H9 (cell line): ENCODE measurements around the gene PPP1R9A. TPM values are rescaled to one million over a fixed set of nuclear protein-coding genes. Genes with fewer than 3 reads are reported as not detected.

ENCODE experiments used
- DNase-seq: peaks from one replicate; pipeline ENCODE4 v3.0.0-alpha.2; 2017
- H2AFZ ChIP-seq: one replicate; pipeline ENCODE4 v1.6.1; 2013; ENCODE audit warnings: mild to moderate bottlenecking, low read length, control low read depth, moderate library complexity
- H2AK5ac ChIP-seq: 2 replicates; pipeline ENCODE4 v1.6.1; 2013; ENCODE audit warnings: low read length, control low read depth, mixed read lengths; ENCODE audit not compliant: insufficient read length
- H2BK120ac ChIP-seq: one replicate; pipeline ENCODE4 v1.6.1; 2013; ENCODE audit warnings: low read depth, mild to moderate bottlenecking, low read length, control low read depth, inconsistent platforms; ENCODE audit not compliant: poor library complexity, severe bottlenecking
- H2BK12ac ChIP-seq: 2 replicates; pipeline ENCODE4 v1.6.1; 2013; ENCODE audit warnings: low read length, control low read depth, mixed read lengths, low read depth; ENCODE audit not compliant: insufficient read length
- H2BK15ac ChIP-seq: 2 replicates; pipeline ENCODE4 v1.6.1; 2013; ENCODE audit warnings: low read depth, low read length, control low read depth
- H2BK20ac ChIP-seq: one replicate; pipeline ENCODE4 v1.6.1; 2013; ENCODE audit warnings: low read depth, mild to moderate bottlenecking, low read length, control low read depth, inconsistent platforms; ENCODE audit not compliant: poor library complexity, severe bottlenecking
- H2BK5ac ChIP-seq: 2 replicates; pipeline ENCODE4 v1.6.1; 2013; ENCODE audit warnings: low read length, control low read depth, mixed read lengths; ENCODE audit not compliant: insufficient read length
- H3K14ac ChIP-seq: 2 replicates; pipeline ENCODE4 v1.6.1; 2013; ENCODE audit warnings: low read length, control low read depth; ENCODE audit not compliant: insufficient read depth
- H3K18ac ChIP-seq: 2 replicates; pipeline ENCODE4 v1.6.1; 2013; ENCODE audit warnings: low read depth, mild to moderate bottlenecking, mixed read lengths, low read length, control low read depth; ENCODE audit not compliant: insufficient read length
- H3K23ac ChIP-seq: 2 replicates; pipeline ENCODE4 v1.6.1; 2013; ENCODE audit warnings: low read length, control low read depth, mixed read lengths, low read depth; ENCODE audit not compliant: insufficient read length
- H3K23me2 ChIP-seq: 2 replicates; pipeline ENCODE4 v1.6.1; 2013; ENCODE audit warnings: low read depth, mild to moderate bottlenecking, mixed read lengths, low read length, control low read depth; ENCODE audit not compliant: insufficient read length, poor library complexity, severe bottlenecking
- H3K27ac ChIP-seq: 2 replicates; pipeline ENCODE4 v1.5.1; 2013; ENCODE audit warnings: low read length, control low read depth, mixed read lengths, low read depth; ENCODE audit not compliant: insufficient read length
- H3K27me3 ChIP-seq: 2 replicates; pipeline ENCODE4 v1.6.1; 2013; ENCODE audit warnings: low read length, control low read depth, inconsistent platforms; ENCODE audit not compliant: insufficient read depth
- H3K4ac ChIP-seq: 2 replicates; pipeline ENCODE4 v1.6.1; 2013; ENCODE audit warnings: low read depth, mild to moderate bottlenecking, control low read depth, inconsistent platforms, low read length, moderate library complexity
- H3K4me1 ChIP-seq: 2 replicates; pipeline ENCODE4 v1.6.1; 2013; ENCODE audit warnings: low read length, control low read depth, inconsistent platforms; ENCODE audit not compliant: insufficient read depth
- H3K4me2 ChIP-seq: 2 replicates; pipeline ENCODE4 v1.6.1; 2013; ENCODE audit warnings: low read length, control low read depth, mixed read lengths; ENCODE audit not compliant: insufficient read length, insufficient read depth
- H3K56ac ChIP-seq: 2 replicates; pipeline ENCODE4 v1.6.1; 2013; ENCODE audit warnings: low read depth, mild to moderate bottlenecking, mixed read lengths, low read length, control low read depth; ENCODE audit not compliant: insufficient read length
- H3K79me1 ChIP-seq: 2 replicates; pipeline ENCODE4 v1.6.1; 2013; ENCODE audit warnings: low read depth, mild to moderate bottlenecking, moderate library complexity, low read length, control low read depth, inconsistent platforms; ENCODE audit not compliant: insufficient read depth, poor library complexity, severe bottlenecking
- H3K79me2 ChIP-seq: 2 replicates; pipeline ENCODE4 v1.6.1; 2013; ENCODE audit warnings: low read length, control low read depth, inconsistent platforms; ENCODE audit not compliant: insufficient read depth
- H3K9ac ChIP-seq: 2 replicates; pipeline ENCODE4 v1.6.1; 2013; ENCODE audit warnings: low read length, control low read depth, mixed read lengths; ENCODE audit not compliant: insufficient read length; ENCODE audit errors: extremely low read depth
- H3K9me3 ChIP-seq: one replicate; pipeline ENCODE4 v1.6.1; 2013; ENCODE audit warnings: low read depth, low read length, inconsistent platforms; ENCODE audit not compliant: control insufficient read depth
- H3T11ph ChIP-seq: one replicate; pipeline ENCODE4 v1.6.1; 2013; ENCODE audit warnings: mild to moderate bottlenecking, low read length, control low read depth, inconsistent platforms
- H4K20me1 ChIP-seq: one replicate; pipeline ENCODE4 v1.6.1; 2013; ENCODE audit not compliant: control insufficient read depth, insufficient read length, insufficient read depth
- H4K5ac ChIP-seq: 2 replicates; pipeline ENCODE4 v1.6.1; 2013; ENCODE audit warnings: low read depth, mild to moderate bottlenecking, mixed read lengths, low read length, control low read depth; ENCODE audit not compliant: insufficient read length
- H4K8ac ChIP-seq: replicated peaks from 2 replicates; pipeline ENCODE4 v1.6.1; 2013; ENCODE audit warnings: low read length, control low read depth, mixed read lengths, low read depth; ENCODE audit not compliant: insufficient read length
- H4K91ac ChIP-seq: 2 replicates; pipeline ENCODE4 v1.6.1; 2013; ENCODE audit warnings: low read depth, mild to moderate bottlenecking, moderate library complexity, mixed read lengths, low read length, control low read depth; ENCODE audit not compliant: insufficient read length
- H3K27ac Mint-ChIP-seq, 3 experiments: 2 replicates in 2 of 3; 3 replicates in 1 of 3; pipeline ENCODE4 v1.8.0; 2020 to 2021; ENCODE audit warnings: mixed read lengths in 3 of 3, mild to moderate bottlenecking in 1 of 3, moderate library complexity in 1 of 3
- H3K27me3 Mint-ChIP-seq: 2 replicates; pipeline ENCODE4 v1.8.0; 2021; ENCODE audit warnings: low read depth, mild to moderate bottlenecking, moderate library complexity, mixed read lengths
- H3K36me3 Mint-ChIP-seq, 3 experiments: 2 replicates in 2 of 3; 3 replicates in 1 of 3; pipeline ENCODE4 v1.8.0; 2020 to 2021; ENCODE audit warnings: low read depth in 3 of 3, mixed read lengths in 3 of 3; ENCODE audit not compliant: insufficient read depth in 1 of 3
- H3K4me1 Mint-ChIP-seq, 2 experiments: 2 replicates each; pipeline ENCODE4 v1.8.0; 2020; ENCODE audit warnings: mixed read lengths in 2 of 2
- H3K4me3 Mint-ChIP-seq, 2 experiments: 2 replicates in 1 of 2; 3 replicates in 1 of 2; pipeline ENCODE4 v1.8.0; 2020 to 2021; ENCODE audit warnings: mild to moderate bottlenecking in 2 of 2, mixed read lengths in 2 of 2, moderate library complexity in 1 of 2
- H3K9me3 Mint-ChIP-seq, 2 experiments: 2 replicates in 1 of 2; 3 replicates in 1 of 2; pipeline ENCODE4 v1.8.0; 2020; ENCODE audit warnings: mild to moderate bottlenecking in 2 of 2, mixed read lengths in 2 of 2, moderate library complexity in 1 of 2
- WGBS: extraction: QIAGEN DNeasy Blood & Tissue Kit; methylation state at CpG from one replicate; pipeline ENCODE4 v1.1.7; 2013; ENCODE audit warnings: missing lambda C conversion rate, low lambda C conversion rate, mixed read lengths; ENCODE audit not compliant: insufficient read length; ENCODE audit errors: extremely low coverage; 5-methylcytosine and 5-hydroxymethylcytosine counted together
- total RNA-seq: library from RNA; stranded (reverse); gene quantifications from 2 replicates; pipeline ENCODE4 v1.2.1, GENCODE V29; 2021
- TF ChIP-seq, protein P1 (sequence below): fragments of 200-600 bp; sonication (generic); conservative IDR thresholded peaks from 3 replicates; pipeline ENCODE4 v1.8.0; 2021; ENCODE audit warnings: antibody characterized with exemption, mild to moderate bottlenecking

PPP1R9A gene
- total RNA-seq, 1 experiment from 2014 or later, result 17.0 TPM

DNA sequence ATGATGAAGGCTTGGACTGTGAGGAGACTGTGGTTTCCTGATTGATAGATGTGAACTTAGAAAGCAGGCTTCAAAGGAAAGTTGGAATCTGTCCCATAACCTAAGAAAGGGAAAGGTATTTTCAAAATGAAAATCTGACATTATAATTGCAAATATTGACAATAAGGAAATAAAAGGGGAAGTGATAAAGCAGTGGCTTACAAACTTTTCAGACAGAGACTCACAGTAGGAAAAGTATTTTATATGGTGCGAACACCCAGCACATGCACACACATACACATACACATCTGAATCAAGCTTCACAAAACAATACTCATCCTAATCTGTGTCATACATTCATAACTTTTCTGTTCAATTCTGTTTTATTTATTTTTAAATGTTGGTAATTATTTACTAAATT, 412.2 kb downstream of the PPP1R9A start:
- no peak overlapping the region for H3K18ac ChIP-seq
- no peak overlapping the region for H2AK5ac ChIP-seq
- H2BK120ac ChIP-seq, result no peak overlapping the region
- H4K5ac ChIP-seq, result no peak overlapping the region
- H3K36me3 Mint-ChIP-seq, result no peaks in the 10 kb centered on the region
- no peak overlapping the region for H3K27ac Mint-ChIP-seq
- no peak overlapping the region for H3K27ac ChIP-seq
- peaks cover 9 to 18% of the 10 kb centered on the region in 2 experiments for H3K4me1 Mint-ChIP-seq
- H3K27me3 Mint-ChIP-seq, result peaks cover 12% of the 10 kb centered on the region
- peaks cover 3% of the 10 kb centered on the region for H3K23me2 ChIP-seq
- 0 out of 2 replicates have a peak, but pooled peaks cover 2% of the 10 kb centered on the region for H3K27me3 ChIP-seq
- no peak overlapping the region for H2BK15ac ChIP-seq
- H2BK5ac ChIP-seq, result no peak overlapping the region
- H3K14ac ChIP-seq, result no peak overlapping the region
- no peaks in the 10 kb centered on the region for H3K9me3 ChIP-seq
- H3T11ph ChIP-seq, result no peak overlapping the region
- no peak overlapping the region for H3K23ac ChIP-seq
- no peak for DNase-seq
- no peak overlapping the region for H3K4ac ChIP-seq
- no peaks in the 10 kb centered on the region for H3K9me3 Mint-ChIP-seq
- H2AFZ ChIP-seq, result no peak overlapping the region
- no peaks in the 10 kb centered on the region for H3K79me2 ChIP-seq
- H3K56ac ChIP-seq, result no peak overlapping the region
- no peak overlapping the region for H4K91ac ChIP-seq
- H3K79me1 ChIP-seq, result no peaks in the 10 kb centered on the region
- no peak overlapping the region for H4K8ac ChIP-seq
- no peak overlapping the region for H2BK12ac ChIP-seq
- H3K4me2 ChIP-seq, result no peak overlapping the region
- H4K20me1 ChIP-seq, result no peaks in the 10 kb centered on the region
- H3K4me1 ChIP-seq, result no peaks in the 10 kb centered on the region
- TF ChIP-seq, protein P1, sequence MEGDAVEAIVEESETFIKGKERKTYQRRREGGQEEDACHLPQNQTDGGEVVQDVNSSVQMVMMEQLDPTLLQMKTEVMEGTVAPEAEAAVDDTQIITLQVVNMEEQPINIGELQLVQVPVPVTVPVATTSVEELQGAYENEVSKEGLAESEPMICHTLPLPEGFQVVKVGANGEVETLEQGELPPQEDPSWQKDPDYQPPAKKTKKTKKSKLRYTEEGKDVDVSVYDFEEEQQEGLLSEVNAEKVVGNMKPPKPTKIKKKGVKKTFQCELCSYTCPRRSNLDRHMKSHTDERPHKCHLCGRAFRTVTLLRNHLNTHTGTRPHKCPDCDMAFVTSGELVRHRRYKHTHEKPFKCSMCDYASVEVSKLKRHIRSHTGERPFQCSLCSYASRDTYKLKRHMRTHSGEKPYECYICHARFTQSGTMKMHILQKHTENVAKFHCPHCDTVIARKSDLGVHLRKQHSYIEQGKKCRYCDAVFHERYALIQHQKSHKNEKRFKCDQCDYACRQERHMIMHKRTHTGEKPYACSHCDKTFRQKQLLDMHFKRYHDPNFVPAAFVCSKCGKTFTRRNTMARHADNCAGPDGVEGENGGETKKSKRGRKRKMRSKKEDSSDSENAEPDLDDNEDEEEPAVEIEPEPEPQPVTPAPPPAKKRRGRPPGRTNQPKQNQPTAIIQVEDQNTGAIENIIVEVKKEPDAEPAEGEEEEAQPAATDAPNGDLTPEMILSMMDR, result no peak
- H3K9ac ChIP-seq, result no peak overlapping the region
- WGBS, result no CpG with 5 or more reads among the region's 1 CpG
- no peak overlapping the region for H2BK20ac ChIP-seq
- no peak overlapping the region for H3K4me3 Mint-ChIP-seq
